GM06990 (cell line): ENCODE results near the gene TNS3.

Experiments
- DNase-seq: peaks from one replicate; pipeline ENCODE4 v3.0.0-alpha.2; 2011; ENCODE audit not compliant: insufficient read length; ENCODE audit errors: extremely low read depth
- H3K27me3 ChIP-seq: replicated peaks from 2 replicates; pipeline ENCODE4 v1.6.0; 2011; ENCODE audit warnings: low read length; ENCODE audit not compliant: control insufficient read depth, insufficient read depth
- H3K36me3 ChIP-seq: 2 replicates; pipeline ENCODE4 v1.5.1; 2011; ENCODE audit warnings: low read length; ENCODE audit not compliant: control insufficient read depth, insufficient read depth
- H3K4me3 ChIP-seq: replicated peaks from 2 replicates; pipeline ENCODE4 v1.5.1; 2011; ENCODE audit warnings: low read depth, mild to moderate bottlenecking, control low read depth, low read length
- TF ChIP-seq, protein P1 (sequence below): IDR thresholded peaks from 2 replicates; pipeline ENCODE4 v1.5.1; 2011; ENCODE audit warnings: low read length, control low read depth, mild to moderate bottlenecking, inconsistent platforms; ENCODE audit not compliant: insufficient read depth, poor library complexity, severe bottlenecking

The TNS3 gene

GRCh38 chr7:47385536-47386125 is 196.3 kb downstream of the TNS3 start:
- no peaks in the 10 kb centered on the region for H3K36me3 ChIP-seq
- H3K27me3 ChIP-seq: no peaks in the 10 kb centered on the region
- no peak for DNase-seq
- no peak overlapping the region for H3K4me3 ChIP-seq
- TF ChIP-seq, protein P1, sequence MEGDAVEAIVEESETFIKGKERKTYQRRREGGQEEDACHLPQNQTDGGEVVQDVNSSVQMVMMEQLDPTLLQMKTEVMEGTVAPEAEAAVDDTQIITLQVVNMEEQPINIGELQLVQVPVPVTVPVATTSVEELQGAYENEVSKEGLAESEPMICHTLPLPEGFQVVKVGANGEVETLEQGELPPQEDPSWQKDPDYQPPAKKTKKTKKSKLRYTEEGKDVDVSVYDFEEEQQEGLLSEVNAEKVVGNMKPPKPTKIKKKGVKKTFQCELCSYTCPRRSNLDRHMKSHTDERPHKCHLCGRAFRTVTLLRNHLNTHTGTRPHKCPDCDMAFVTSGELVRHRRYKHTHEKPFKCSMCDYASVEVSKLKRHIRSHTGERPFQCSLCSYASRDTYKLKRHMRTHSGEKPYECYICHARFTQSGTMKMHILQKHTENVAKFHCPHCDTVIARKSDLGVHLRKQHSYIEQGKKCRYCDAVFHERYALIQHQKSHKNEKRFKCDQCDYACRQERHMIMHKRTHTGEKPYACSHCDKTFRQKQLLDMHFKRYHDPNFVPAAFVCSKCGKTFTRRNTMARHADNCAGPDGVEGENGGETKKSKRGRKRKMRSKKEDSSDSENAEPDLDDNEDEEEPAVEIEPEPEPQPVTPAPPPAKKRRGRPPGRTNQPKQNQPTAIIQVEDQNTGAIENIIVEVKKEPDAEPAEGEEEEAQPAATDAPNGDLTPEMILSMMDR: no peak

- H3K36me3 ChIP-seq: no peaks in the 10 kb centered on the region
- DNase-seq: no peak
- TF ChIP-seq, protein P1: no peak
- no peak overlapping the region for H3K4me3 ChIP-seq
- H3K27me3 ChIP-seq: no peaks in the 10 kb centered on the region
Measured at GRCh38 chr7:47384755-47385535, 197.0 kb downstream of the TNS3 start.

DNA sequence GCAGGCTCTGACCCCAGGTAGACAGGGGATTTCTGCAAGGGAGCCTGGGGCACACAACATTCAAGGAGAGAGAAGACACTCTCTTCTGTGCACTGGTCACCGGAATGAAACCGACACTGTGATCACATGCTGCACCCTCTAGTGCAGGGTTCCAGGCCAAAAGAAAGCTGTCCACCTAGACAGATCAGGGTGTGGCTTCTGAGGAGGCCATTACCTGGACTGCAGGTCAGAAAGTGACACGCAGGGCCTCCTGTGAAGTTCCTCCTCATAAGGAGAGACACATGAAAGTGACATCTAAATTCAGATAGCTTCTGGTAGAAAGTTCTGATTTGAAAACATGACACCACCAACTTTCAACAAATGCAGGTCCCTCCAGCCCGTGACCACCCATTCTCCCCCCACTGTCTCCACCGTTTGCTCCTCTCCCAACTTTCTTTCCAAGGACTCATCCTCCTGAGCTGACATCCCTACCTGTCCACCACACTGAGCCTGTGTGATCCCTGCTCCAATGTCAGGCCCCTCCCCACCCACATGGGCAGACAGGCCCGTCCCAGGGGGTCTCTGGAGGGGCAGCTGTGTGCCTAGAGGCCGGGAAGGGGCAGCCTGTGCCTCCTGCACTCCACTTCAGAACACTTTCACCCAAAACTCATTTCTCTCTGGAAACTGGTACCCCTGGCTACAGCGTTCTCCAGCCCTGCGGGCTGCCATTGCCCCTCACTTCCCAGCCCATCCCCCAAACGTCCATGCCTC is 198.0 kb downstream of the TNS3 start:
- H3K36me3 ChIP-seq: no peaks in the 10 kb centered on the region
- H3K4me3 ChIP-seq: no peak overlapping the region
- DNase-seq: no peak
- TF ChIP-seq, protein P1: no peak
- H3K27me3 ChIP-seq: no peaks in the 10 kb centered on the region

DNA sequence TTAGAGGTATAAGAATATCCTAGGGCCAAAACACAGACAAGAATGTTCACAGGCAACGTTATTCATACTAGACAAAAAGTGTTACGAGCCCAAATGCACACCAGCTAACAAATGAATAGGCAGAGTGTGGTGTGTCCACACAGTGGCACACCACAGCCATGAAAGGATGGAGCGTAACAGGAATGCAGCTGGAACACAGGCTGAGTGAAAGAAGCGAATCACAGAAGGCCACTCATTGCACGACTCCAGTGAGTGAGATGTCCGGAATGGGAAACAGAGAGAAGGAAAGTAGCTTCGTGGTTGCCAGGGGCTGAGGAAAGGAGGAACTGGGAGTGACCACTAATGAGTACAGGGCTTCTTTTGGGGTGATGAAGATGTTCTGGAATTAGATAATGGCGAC is 198.8 kb downstream of the TNS3 start:
- TF ChIP-seq, protein P1: no peak
- DNase-seq: no peak
- no peak overlapping the region for H3K4me3 ChIP-seq
- H3K36me3 ChIP-seq: no peaks in the 10 kb centered on the region
- no peaks in the 10 kb centered on the region for H3K27me3 ChIP-seq

GRCh38 chr7:47382200-47382599 is 199.7 kb downstream of the TNS3 start:
- H3K36me3 ChIP-seq: no peaks in the 10 kb centered on the region
- TF ChIP-seq, protein P1: no peak
- no peak for DNase-seq
- no peaks in the 10 kb centered on the region for H3K27me3 ChIP-seq
- no peak overlapping the region for H3K4me3 ChIP-seq
